Adrenal gland (tissue), 12 donors: Measurements from ENCODE around the gene NEUROG1. TPM values are rescaled to one million over a fixed set of nuclear protein-coding genes. Genes with fewer than 3 reads are reported as not detected.

Source experiments
- DNase-seq, 7 donors: peaks; one replicate each; pipeline ENCODE4 v3.0.0-alpha.2; 2019 to 2020
- H3K27ac ChIP-seq, 5 donors: fragments of 200-600 bp; sonication (generic) in 4 of 5; 1 replicate in 3 of 5; 2 replicates in 2 of 5; pipeline versions ENCODE4 v1.5.1 to v1.8.0; 2016 to 2020; ENCODE audit warnings: mild to moderate bottlenecking in 1 of 5
- H3K27me3 ChIP-seq: fragments of 200-600 bp; 2 replicates; pipeline ENCODE4 v1.8.0; 2021
- H3K36me3 ChIP-seq, 2 donors: fragments of 200-600 bp; replicated peaks in 1 of 2; 1 replicate in 1 of 2; 2 replicates in 1 of 2; pipeline versions ENCODE4 v1.5.1 to v1.8.0; 2018 to 2022
- H3K4me1 ChIP-seq, 2 donors: fragments of 200-600 bp; replicated peaks in 1 of 2; 1 replicate in 1 of 2; 2 replicates in 1 of 2; pipeline versions ENCODE4 v1.5.1 to v1.8.0; 2018 to 2021
- H3K4me3 ChIP-seq, 4 donors: fragments of 200-600 bp; sonication (generic) in 3 of 4; one replicate each; pipeline ENCODE4 v1.5.1; 2016 to 2018
- H3K9me3 ChIP-seq, 3 donors: fragments of 200-600 bp; sonication (generic) in 1 of 3; replicated peaks in 1 of 3; 1 replicate in 2 of 3; 2 replicates in 1 of 3; pipeline versions ENCODE4 v1.5.1 to v1.8.0; 2016 to 2021
- CTCF ChIP-seq, 6 experiments: fragments of 450-650 bp in 4 of 6; fragments of 200-600 bp in 2 of 6; sonication (generic) in 1 of 6; IDR thresholded peaks; 1 replicate in 5 of 6; 2 replicates in 1 of 6; pipeline versions ENCODE4 v1.5.1 to v1.8.0; 2016 to 2021; ENCODE audit warnings: antibody characterized with exemption in 6 of 6, mild to moderate bottlenecking in 2 of 6, moderate library complexity in 1 of 6
- POLR2A ChIP-seq, 2 donors: fragments of 450-650 bp; IDR thresholded peaks; one replicate each; pipeline ENCODE4 v1.6.1; 2017; ENCODE audit warnings: antibody characterized with exemption in 2 of 2, mild to moderate bottlenecking in 2 of 2, moderate library complexity in 1 of 2
- whole genome bisulfite sequencing, 4 donors: extraction: QIAGEN DNeasy Blood & Tissue Kit in 2 of 4; methylation state at CpG; one replicate each; pipeline versions ENCODE4 v1.1.5 to v1.1.7; 2013 to 2017; 5-methylcytosine and 5-hydroxymethylcytosine counted together
- intact Hi-C, 2 donors: fragments of 100-400 bp; cut with DNase I; formaldehyde crosslinking; loops; one replicate each; pipeline versions ENCODE4 v1.14.1 to v1.15.0; 2022 to 2023
- polyA plus RNA-seq, 3 donors: library from polyadenylated mRNA; stranded (reverse); fragments of 200-250 nt in 2 of 3; fragments of 350-450 nt in 1 of 3; fragmentation: Illumina TruSeq in 1 of 3; extraction: RNeasy Lipid Tissue Mini Kit (QIAGEN cat#74804) in 1 of 3; gene quantifications; one replicate each; pipeline ENCODE4 v1.2.3, GENCODE V29; 2013 to 2014
- total RNA-seq, 9 donors: library from RNA; depleted of rRNA in 4 of 9; stranded (reverse); fragments of >200 nt in 4 of 9; fragments of 120-200 nt in 1 of 9; fragmentation: NEBNext Ultra II Directional in 1 of 9; extraction: Animal tissue kit (Norgen Biotek cat#: 25700) in 1 of 9; gene quantifications; one replicate each; pipeline versions ENCODE4 v1.1.0 to v1.2.4, GENCODE V29; 2013 to 2023
- donor health status: healthy with polysubstance abuse.
- donor health status: Bipolar disorder and iron deficiency.
- donor health status: DM: yes; HTN: yes; CAD: no.
- donor health status: DM: no; HTN: no; CAD: no.
- donor health status: DM: no; HTN: no; CAD: no.
- donor health status: DM: yes; HTN: yes; CAD: no.

NEUROG1 gene
- total and polyA plus RNA-seq, 12 donors: not detected

GRCh38 chr5:135492319-135492626, 43.5 kb downstream of the NEUROG1 start:
- Histone ChIP-seq H3K36me3 (no peaks in the 10 kb centered on the region), H3K4me1 (peaks cover 0 to 10% of the 10 kb centered on the region in 2 donors), H3K4me3 (no peak overlapping the region), H3K9me3 (no peaks in the 10 kb centered on the region), H3K27ac (no peak overlapping the region), H3K27me3 (peaks cover 36% of the 10 kb centered on the region)
- TF ChIP-seq POLR2A (IDR thresholded peaks at IDR 0.05): no peak
- TF ChIP-seq CTCF (IDR thresholded peaks at IDR 0.05): no peak
- 62 to 67% (median 64%) methylated on average over 3 of the region's 3 CpGs for WGBS, 4 donors
- intact Hi-C loops: no loop called here
- peak in 1 of 7 donors; percentile 2 for DNase-seq

- 26 to 47% (median 36%) methylated on average over 13 to 40 of the region's 40 CpGs for WGBS, 4 donors
- H3K4me1 ChIP-seq: peaks cover 0 to 10% of the 10 kb centered on the region in 2 donors
- no peak for TF ChIP-seq POLR2A (IDR thresholded peaks at IDR 0.05)
- no peak for TF ChIP-seq CTCF (IDR thresholded peaks at IDR 0.05)
- H3K36me3 ChIP-seq: no peaks in the 10 kb centered on the region
- H3K27me3 ChIP-seq: peaks cover 36% of the 10 kb centered on the region
- H3K27ac ChIP-seq: no peak overlapping the region
- no peaks in the 10 kb centered on the region for H3K9me3 ChIP-seq
- no peak overlapping the region for H3K4me3 ChIP-seq
- DNase-seq: no peak
- intact Hi-C loops: no loop called here
Observed at GRCh38 chr5:135491552-135492318, 44.0 kb downstream of the NEUROG1 start.

- DNase-seq: no peak
- Histone ChIP-seq H3K27me3 (peaks cover 36% of the 10 kb centered on the region), H3K9me3 (no peaks in the 10 kb centered on the region), H3K27ac (no peak overlapping the region), H3K4me1 (peaks cover 0 to 10% of the 10 kb centered on the region in 2 donors), H3K36me3 (no peaks in the 10 kb centered on the region), H3K4me3 (no peak overlapping the region)
- TF ChIP-seq POLR2A (IDR thresholded peaks at IDR 0.05): no peak
- TF ChIP-seq CTCF (IDR thresholded peaks at IDR 0.05): no peak
- intact Hi-C loops: no loop called here
- 49 to 56% (median 53%) methylated on average over 6 to 14 of the region's 14 CpGs for WGBS, 4 donors
Observed at GRCh38 chr5:135491038-135491551, 44.7 kb downstream of the NEUROG1 start.

- Histone ChIP-seq H3K4me1 (peaks cover 0 to 10% of the 10 kb centered on the region in 2 donors), H3K27me3 (peaks cover 36% of the 10 kb centered on the region), H3K4me3 (no peak overlapping the region), H3K36me3 (no peaks in the 10 kb centered on the region), H3K9me3 (no peaks in the 10 kb centered on the region), H3K27ac (no peak overlapping the region)
- no peak for TF ChIP-seq CTCF (IDR thresholded peaks at IDR 0.05)
- TF ChIP-seq POLR2A (IDR thresholded peaks at IDR 0.05): no peak
- no peak for DNase-seq
- WGBS, 4 donors: 32 to 57% (median 38%) methylated on average over 16 to 49 of the region's 49 CpGs
- intact Hi-C loops: no loop called here
Observed at GRCh38 chr5:135490245-135491037, 45.3 kb downstream of the NEUROG1 start.
